GM19438 (cell line): ENCODE results near the gene LMO1.

Experiments used
- ATAC-seq: cut with Tn5 transposase; IDR thresholded peaks from one replicate; pipeline ENCODE4 v1.9.1; 2021; ENCODE audit warnings: low read depth; ENCODE audit not compliant: unreplicated experiment

Gene LMO1

DNA sequence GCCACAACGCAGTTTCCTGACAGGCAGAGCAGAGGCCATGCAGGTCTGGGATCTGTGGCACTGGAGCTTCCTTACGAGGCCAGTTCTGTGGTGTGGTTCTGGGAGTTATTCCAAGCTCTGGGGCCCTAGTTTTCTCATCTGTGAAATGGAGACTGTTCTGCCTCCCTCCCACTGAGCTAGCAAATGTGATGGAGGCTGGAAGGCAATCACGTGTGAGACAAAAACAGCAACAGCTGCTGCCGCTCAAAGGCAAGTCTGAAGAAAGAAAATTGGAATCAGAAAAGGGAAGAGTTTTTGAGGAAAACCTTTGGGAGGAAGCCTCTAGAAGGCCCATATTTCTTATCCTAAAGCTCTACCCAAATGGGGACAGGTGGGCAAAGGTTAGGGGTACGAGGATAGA lies 86.5 kb downstream of the LMO1 start:
- no peak for ATAC-seq
